ENCODE measurements around the gene SLC12A5. TPM values are rescaled to one million over a fixed set of nuclear protein-coding genes. Genes with fewer than 3 reads are reported as not detected.
A peak's percentile ranks its signal among the peaks of the same experiment; 100 is the strongest.

Gene SLC12A5
- total and polyA plus RNA-seq, 9 of the 15 experiments (the other 6 are each of a cell fraction or from before 2014, with no cell fraction given): 0.36 to 7.5 (median 2.1) TPM

DNA sequence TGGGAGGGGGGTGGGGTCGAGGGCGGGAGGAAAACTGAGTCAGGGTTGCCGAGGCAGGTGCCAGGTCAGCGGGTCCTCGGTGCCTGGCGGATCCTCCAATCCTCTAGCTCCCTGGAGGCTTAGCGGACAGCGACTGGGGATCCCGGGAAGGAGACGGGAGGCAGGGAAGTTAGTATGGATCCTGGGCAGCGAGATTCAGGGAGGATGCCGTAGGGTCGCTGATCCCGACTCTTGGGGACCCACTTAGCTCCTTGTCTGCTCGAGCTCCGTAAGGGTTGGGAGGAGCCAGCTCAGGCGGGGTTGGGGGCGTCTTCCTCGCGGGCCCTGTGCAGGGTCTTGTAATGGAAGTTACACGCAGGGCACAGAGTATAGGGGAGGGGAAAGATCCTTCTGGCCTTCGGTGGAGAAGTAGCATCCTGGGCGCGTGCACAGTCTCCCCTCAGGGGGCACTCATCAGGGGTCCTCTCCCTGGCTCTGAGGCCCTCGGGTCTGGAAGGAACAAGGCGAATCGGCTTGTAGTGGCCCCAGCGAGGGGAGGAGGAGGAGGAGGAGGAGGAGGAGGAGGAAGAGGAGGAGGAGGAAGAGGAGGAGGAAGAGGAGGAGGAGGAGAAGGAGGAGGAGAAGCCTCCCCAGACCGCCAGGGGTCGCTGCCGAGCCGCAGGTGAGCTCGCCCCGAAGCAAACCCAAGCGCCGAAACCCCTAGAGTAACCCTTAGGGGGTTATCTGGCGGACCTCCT, 6.4 kb upstream of the SLC12A5 start (continued):
- TF ChIP-seq, protein P1, sequence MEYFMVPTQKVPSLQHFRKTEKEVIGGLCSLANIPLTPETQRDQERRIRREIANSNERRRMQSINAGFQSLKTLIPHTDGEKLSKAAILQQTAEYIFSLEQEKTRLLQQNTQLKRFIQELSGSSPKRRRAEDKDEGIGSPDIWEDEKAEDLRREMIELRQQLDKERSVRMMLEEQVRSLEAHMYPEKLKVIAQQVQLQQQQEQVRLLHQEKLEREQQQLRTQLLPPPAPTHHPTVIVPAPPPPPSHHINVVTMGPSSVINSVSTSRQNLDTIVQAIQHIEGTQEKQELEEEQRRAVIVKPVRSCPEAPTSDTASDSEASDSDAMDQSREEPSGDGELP (CRISPR knock-in tag; IDR thresholded peaks at IDR 0.05; ENCODE audit: borderline replicate concordance): peak; percentile 31; the same call in 1 of the 2 replicates
- 0 out of 4 replicates have a peak, but pooled peaks of 1 of the 2 experiments have one; percentile 37 for TF ChIP-seq MAZ (CRISPR knock-in tag; conservative IDR thresholded peaks at IDR 0.05 in 1 of 2, IDR thresholded peaks at IDR 0.05 in 1 of 2)
- TF ChIP-seq HDAC1 (IDR thresholded peaks at IDR 0.05): 0 out of 4 replicates have a peak, but pooled peaks of 1 of the 2 experiments have one; percentile 16
- no peak for TF ChIP-seq U2AF2 (optimal IDR thresholded peaks at IDR 0.05; ENCODE audit: low read depth, low read length)
- TF ChIP-seq ARID1B (IDR thresholded peaks at IDR 0.05): peak; percentile 16; the same call in 1 of the 2 replicates
- no peak for TF ChIP-seq SIX5 (IDR thresholded peaks at IDR 0.05; ENCODE audit: borderline replicate concordance in 1 of 2, insufficient read depth in 1 of 2, low read depth in 1 of 2, low read length in 2 of 2)
- TF ChIP-seq, protein P2, sequence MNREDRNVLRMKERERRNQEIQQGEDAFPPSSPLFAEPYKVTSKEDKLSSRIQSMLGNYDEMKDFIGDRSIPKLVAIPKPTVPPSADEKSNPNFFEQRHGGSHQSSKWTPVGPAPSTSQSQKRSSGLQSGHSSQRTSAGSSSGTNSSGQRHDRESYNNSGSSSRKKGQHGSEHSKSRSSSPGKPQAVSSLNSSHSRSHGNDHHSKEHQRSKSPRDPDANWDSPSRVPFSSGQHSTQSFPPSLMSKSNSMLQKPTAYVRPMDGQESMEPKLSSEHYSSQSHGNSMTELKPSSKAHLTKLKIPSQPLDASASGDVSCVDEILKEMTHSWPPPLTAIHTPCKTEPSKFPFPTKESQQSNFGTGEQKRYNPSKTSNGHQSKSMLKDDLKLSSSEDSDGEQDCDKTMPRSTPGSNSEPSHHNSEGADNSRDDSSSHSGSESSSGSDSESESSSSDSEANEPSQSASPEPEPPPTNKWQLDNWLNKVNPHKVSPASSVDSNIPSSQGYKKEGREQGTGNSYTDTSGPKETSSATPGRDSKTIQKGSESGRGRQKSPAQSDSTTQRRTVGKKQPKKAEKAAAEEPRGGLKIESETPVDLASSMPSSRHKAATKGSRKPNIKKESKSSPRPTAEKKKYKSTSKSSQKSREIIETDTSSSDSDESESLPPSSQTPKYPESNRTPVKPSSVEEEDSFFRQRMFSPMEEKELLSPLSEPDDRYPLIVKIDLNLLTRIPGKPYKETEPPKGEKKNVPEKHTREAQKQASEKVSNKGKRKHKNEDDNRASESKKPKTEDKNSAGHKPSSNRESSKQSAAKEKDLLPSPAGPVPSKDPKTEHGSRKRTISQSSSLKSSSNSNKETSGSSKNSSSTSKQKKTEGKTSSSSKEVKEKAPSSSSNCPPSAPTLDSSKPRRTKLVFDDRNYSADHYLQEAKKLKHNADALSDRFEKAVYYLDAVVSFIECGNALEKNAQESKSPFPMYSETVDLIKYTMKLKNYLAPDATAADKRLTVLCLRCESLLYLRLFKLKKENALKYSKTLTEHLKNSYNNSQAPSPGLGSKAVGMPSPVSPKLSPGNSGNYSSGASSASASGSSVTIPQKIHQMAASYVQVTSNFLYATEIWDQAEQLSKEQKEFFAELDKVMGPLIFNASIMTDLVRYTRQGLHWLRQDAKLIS (CRISPR knock-in tag; IDR thresholded peaks at IDR 0.05): no peak
- TF ChIP-seq, protein P3, sequence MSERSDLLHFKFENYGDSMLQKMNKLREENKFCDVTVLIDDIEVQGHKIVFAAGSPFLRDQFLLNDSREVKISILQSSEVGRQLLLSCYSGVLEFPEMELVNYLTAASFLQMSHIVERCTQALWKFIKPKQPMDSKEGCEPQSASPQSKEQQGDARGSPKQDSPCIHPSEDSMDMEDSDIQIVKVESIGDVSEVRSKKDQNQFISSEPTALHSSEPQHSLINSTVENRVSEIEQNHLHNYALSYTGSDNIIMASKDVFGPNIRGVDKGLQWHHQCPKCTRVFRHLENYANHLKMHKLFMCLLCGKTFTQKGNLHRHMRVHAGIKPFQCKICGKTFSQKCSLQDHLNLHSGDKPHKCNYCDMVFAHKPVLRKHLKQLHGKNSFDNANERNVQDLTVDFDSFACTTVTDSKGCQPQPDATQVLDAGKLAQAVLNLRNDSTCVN (CRISPR knock-in tag; IDR thresholded peaks at IDR 0.05): 0 out of 2 replicates have a peak, but pooled peaks have one; percentile 54
- TF ChIP-seq ZFX (CRISPR knock-in tag; IDR thresholded peaks at IDR 0.05): no peak
- TF ChIP-seq TARDBP (IDR thresholded peaks at IDR 0.05): no peak
- no peak for TF ChIP-seq CC2D1A (IDR thresholded peaks at IDR 0.05)
- TF ChIP-seq, protein P4, sequence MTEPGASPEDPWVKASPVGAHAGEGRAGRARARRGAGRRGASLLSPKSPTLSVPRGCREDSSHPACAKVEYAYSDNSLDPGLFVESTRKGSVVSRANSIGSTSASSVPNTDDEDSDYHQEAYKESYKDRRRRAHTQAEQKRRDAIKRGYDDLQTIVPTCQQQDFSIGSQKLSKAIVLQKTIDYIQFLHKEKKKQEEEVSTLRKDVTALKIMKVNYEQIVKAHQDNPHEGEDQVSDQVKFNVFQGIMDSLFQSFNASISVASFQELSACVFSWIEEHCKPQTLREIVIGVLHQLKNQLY (CRISPR knock-in tag; conservative IDR thresholded peaks at IDR 0.05): no peak
- TF ChIP-seq RFX5 (IDR thresholded peaks at IDR 0.05; ENCODE audit: low read depth, low read length): no peak
- TF ChIP-seq ZNF589 (CRISPR knock-in tag; IDR thresholded peaks at IDR 0.05; ENCODE audit: low read depth): no peak
- TF ChIP-seq POLR2H (tag; IDR thresholded peaks at IDR 0.05; ENCODE audit: low read depth): no peak
- no peak for TF ChIP-seq ZNF431 (CRISPR knock-in tag; IDR thresholded peaks at IDR 0.05)
- no peak for TF ChIP-seq SUPT5H (IDR thresholded peaks at IDR 0.05)
- TF ChIP-seq ZNF551 (CRISPR knock-in tag; IDR thresholded peaks at IDR 0.05): no peak
- TF ChIP-seq MYC (IDR thresholded peaks at IDR 0.05; ENCODE audit: low read depth, low read length): no peak
- TF ChIP-seq MYC (CRISPR knock-in tag; IDR thresholded peaks at IDR 0.05; ENCODE audit: borderline replicate concordance, low read depth): no peak

Data from K562 (cell line).